ENCODE results near the gene TSC22D2.

Gene TSC22D2

DNA sequence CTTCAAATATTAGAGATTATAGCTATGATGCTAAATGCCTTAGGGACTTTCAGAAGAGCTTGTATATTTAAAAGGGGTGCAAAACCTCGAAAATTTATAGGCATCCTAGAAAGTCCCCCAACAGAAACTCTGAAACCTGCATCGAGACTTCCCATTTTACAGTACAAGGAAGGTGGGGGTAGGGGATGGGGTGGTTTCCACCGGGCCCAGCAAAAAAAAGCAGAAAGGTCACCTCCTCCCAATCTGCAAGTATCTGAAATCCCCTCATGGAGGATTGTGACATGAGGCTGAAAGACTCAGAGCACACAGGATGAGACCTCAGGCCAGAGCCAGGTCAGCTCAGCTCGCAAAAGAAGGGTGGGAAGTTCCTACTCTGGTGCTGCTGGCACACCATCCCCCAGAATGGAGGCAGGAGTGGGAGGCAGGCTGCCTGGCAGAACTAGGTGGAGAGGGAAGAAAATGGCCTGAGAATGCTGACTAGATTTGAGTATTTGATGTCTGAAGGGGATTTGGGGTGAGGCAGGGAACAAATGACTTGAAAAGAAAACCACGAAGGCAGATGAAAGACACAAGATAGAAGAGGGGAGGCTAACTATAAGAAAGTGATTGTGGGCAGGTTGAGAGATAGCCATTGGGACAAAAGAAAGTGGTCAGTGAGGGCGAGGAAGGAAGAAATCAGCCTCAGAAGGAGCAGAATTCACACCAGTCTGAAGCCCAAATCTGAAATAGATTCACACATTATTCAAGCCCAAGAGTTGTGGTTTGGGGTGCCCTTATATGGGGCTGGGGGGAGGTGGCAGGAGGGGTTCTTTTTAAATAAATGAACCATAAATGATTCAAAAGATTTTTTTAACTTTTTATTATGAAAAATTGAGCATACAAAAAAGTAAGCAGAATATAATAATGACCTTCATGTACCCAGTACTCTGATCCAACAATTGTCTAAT is 22.5 kb upstream of the TSC22D2 start:
- peak; percentile 28 for DNase-seq

DNA sequence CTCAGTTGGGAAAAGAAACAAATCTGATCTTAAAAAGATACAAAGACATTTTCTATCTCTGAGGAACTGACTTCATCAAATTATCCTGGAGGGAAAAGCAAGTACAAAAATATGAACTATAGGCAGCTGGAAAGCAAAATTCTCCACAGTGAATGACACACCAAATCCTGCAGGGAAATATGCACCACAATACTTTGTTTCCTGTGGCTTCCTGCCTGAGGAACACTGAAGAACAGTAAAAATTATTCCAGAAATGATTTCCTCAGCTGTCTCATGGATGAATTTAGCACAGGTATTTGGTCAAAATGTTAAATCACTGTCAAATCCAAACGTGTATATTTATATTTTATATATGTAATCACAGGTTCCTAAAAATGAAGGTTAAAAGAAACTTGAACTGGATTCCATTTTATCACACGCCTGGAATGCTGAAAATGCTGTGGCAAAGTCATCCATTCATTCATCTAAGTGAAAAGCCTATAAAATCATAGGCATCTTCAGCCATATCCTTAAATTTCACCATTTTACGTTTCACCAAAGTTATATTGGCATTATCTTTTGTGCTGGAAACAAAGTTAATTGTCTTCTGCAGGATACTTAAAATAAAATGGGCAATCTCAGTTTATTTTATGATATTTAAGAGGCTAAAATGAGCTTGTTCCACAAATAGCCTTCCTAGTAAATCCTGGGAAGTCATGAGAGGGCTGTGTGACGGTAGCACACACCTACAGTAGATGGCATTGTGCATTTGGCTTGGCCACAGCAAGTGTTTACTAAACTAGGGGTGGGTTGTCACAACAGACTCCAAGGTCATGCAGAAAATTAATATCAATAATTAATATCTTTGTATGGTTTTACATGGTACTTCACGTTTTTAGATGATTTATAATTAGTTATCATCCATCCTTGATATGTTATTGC is 19.3 kb upstream of the TSC22D2 start:
- DNase-seq = no peak

DNA sequence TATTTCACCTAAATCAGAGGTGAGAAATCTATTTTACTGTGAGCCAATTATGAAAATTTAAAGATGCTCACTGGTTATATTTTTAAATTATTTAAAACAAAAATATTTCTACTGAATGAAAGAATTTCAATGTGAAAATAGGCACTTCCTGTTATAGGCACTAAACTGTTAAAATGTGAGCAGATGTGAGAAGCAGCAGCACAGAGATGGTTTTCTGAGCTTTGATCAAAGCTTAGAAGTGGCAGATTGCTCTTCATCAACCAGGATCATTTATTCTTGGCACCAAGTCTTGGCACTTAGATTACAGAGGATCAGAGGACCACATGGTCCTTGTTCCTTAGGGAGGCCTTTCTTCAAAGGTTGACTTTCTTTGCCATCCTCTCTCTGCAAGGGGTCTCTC is 18.0 kb upstream of the TSC22D2 start:
- DNase-seq = no peak

DNA sequence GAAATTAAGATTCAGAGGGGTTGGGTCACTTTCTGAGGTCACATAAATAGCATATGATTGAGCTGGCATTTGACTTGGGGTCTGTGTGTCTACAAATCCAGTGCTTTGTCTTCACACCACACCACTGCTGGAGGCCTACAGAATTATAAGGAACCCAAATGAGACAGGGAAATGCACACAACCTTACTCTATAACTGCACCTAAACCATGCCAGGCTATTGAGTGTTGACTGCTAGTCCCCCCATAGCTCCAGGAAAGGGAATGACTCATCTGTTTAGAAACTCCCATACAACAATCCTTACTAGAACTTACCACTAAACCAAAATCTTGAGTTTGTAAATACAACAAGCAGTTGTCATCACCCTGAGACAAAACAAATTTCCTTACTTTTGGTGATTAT is 16.9 kb upstream of the TSC22D2 start:
- no peak for DNase-seq

DNA sequence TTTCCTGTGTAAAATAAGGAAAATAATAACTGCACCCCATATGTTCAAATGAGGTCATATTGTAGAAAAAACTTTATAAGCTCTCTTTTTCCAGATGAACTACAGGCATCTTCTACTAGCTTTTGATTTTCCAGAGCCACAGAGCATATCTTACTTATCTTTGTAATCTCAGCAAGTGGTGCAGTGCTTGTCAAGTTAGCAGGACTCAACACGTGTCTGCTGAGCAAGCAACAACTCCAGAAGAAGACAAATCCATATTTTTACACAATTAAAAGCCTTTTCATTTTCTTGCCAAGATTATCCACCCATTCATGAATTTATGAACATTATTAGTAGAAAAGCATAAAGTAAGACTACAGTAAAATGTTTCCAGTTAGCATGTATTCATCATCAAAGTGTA is 14.4 kb upstream of the TSC22D2 start:
- no peak for DNase-seq

DNA sequence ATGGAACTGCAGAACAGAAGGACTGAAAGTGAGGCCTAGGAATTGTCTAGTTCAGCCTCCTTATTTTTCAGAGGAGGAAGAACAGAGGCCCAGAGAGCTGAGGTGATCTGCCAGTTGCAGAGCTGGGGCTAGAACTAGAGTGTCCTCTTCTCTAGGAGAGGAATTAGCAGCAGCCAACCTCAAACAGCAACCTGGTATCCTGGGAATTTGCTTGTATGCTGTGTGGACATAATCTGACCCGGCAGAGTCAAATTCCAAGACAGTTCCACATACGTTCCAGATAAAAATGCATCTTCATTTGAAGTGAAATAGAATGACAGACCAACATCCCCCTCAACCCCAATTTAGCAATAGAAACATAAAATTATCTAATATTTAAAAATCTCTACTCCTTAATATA is 13.5 kb upstream of the TSC22D2 start:
- no peak for DNase-seq

DNA sequence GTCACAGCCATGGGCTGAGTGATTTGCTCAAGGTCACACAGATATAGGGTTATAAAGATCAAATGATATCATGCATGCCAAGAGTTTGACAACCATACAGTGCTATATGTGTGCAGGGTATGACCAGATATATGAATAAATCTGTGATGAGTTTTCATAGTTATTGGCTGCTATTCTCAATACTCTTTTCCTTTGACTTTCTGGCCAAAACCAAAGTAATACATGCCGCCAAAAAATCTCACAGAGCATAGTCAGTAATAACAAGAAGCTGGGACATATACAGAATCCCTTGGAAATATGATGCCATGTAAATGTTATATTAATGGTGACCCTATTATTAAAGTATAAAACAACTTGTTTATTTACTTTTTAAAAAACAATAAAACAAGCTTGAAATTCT is 11.6 kb upstream of the TSC22D2 start:
- DNase-seq = no peak

DNA sequence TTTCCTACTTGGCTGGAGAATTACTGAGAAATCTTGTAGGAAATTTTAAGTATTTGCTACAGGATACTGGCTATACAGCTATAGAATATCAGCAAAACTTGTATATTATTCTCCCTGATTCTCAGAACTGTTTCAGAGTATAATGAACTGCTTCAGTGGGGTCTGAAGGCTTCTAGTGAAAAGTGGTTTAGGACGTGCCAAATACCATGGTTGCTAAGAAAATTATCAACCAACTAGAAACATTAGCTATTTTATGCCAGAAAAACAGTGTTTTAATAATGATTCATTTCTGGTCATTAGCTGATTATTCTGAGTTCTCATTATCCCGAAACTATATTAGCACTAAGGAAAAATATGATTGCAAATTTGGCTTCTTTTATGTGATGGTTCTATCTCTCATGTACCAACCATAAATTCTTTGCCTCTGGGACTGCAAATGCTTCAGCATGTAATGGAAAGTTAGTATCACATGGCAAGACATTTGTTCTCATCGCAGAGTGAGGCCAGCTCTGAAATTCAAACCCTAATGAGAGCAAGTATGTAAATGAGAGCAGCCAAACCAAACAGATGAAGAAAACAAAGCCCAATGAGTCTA is 11.0 kb upstream of the TSC22D2 start:
- DNase-seq = no peak

DNA sequence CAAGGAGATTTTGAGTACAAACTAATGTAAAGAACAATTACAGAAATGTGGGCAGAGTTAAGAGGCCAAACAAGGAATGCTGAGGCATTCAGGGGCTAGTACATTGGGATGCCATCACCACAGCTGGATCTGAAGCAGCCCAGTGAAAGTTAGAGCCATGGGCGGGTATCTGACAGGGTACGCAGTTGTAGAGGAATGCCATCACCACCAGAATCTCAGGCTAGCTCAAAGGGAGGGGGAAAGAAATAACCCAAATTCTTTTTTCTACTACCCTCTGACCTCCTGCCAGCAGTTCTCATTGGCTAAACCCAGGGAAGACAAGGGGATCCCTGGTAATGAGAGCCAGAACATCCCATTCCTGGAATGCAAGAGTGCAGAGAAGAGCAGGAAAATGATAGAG is 9.0 kb upstream of the TSC22D2 start:
- no peak for DNase-seq

DNA sequence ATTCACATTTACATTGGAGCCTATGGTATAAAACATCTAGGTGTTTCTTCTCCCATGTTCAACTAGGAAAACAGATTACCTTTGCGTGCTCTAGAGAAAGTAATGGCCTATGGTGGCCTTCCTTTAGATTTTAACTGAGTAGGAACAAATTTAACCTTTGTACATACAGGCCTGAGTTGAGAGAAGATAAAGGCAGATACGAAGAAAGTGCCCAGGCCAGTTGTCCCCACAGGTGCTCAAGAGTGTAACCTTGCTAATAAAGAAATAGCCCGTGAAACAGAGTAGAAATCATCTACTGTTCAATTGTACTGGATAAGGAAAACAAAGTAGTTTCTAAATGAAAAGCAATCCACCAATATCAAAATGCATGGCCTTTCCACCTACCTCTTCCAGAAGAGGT is 6.8 kb upstream of the TSC22D2 start:
- DNase-seq = no peak

DNA sequence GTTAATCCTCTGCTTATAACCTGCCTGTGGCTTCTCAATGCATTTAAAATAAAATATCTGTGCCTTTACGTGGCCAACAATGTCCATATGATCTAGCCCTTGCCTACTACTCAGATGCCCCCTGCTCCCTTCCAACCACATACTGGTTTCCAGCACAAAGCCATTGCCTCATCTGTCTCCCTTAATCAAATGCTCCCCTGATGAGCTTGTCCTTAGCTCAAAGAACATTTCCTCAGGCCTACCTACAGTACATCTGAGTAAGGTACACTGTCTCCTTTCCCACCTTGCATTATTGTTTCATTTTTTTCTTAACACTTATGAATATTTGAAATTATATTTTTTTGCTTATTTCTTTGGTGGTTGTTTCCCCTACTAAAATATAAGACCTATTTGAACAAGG is 5.9 kb upstream of the TSC22D2 start:
- DNase-seq = no peak

DNA sequence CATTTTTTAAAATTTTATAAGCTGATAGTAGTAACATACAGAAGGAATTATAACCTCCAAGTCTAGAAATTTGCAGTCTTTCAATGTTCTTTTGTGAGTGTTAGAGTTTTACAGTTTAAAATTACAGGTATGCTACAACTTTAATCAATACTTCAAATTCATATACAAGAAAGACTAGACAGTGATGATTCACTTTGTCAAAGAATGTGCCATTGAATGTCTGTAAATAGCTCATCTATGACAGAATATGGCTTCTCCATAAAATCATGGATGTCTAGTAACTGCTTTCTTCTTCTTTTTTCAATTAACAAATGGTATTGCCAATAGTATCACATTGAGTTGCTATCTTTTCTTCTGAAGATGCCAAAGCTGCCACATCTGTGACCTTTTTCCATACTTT is 4.1 kb upstream of the TSC22D2 start:
- no peak for DNase-seq

DNA sequence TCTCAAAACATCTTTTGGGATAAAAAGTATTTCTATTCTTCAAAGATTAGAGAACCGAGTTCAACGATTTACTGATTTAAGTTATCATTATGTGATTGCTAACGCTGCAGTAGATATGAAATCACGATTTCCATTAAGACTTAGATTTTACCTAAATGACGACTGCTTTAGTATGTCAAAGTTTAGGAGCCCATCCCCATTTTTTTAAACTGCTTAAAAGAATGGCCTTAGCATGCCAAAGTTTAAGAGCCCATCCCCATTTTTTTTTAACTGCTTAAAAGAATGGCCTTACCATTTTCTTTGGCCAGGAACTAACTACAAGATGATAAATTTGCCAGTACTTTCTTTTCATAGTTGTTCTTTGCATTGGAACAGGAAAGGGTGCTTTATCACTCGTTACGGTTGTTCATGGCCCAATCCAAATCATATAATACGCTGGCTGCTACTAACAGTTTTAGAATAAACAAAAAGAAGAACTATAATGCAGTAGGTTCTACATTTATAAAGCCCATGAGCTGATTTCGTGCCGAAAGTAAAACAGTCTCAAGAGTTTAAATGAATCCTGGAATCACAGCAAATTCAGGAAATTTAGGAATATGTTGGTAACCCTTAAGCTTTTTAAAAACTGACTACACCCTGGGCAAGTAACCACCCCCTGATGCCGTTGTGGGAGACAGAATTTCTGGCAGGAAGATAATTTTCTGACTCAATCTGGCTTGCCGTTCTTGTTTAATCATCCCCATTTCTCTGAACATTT is 869 bp upstream of the TSC22D2 start:
- peak; percentile 10 for DNase-seq

DNA sequence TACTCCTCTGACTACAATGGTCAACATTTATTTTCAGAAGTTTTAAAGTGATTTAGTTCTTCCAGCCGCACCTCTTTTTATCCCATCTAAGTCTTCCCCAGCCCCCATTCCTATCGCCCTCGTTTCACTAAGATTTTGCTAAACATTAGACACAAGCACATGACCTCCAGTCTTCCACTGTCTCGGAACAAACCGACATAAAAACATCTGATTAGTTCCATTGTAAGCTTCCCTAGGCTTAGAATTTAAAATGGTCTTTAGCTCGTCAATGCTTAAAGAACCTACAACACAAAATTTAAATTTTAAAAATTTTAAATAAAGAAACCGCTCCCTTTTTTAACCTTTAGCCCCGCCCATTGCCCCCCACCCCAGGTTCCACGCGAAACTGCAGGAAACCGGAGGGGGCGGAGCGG is 284 bp upstream of the TSC22D2 start:
- DNase-seq = no peak

DNA sequence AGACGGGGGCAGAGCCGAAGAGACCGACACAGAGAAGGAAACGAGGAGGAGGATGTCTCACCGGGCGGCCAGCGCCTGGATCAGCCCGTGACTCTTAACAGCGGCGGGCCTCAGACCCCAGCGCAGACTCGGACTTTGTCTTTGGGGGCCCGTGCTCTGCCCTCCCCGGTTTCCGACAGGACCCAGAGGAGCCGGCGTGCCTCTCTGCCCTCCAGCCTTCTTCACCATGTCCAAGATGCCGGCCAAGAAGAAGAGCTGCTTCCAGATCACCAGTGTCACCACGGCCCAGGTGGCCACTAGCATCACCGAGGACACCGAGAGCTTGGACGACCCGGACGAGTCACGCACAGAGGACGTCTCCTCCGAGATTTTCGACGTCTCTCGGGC is 1.0 kb downstream of the TSC22D2 start:
- DNase-seq = no peak

DNA sequence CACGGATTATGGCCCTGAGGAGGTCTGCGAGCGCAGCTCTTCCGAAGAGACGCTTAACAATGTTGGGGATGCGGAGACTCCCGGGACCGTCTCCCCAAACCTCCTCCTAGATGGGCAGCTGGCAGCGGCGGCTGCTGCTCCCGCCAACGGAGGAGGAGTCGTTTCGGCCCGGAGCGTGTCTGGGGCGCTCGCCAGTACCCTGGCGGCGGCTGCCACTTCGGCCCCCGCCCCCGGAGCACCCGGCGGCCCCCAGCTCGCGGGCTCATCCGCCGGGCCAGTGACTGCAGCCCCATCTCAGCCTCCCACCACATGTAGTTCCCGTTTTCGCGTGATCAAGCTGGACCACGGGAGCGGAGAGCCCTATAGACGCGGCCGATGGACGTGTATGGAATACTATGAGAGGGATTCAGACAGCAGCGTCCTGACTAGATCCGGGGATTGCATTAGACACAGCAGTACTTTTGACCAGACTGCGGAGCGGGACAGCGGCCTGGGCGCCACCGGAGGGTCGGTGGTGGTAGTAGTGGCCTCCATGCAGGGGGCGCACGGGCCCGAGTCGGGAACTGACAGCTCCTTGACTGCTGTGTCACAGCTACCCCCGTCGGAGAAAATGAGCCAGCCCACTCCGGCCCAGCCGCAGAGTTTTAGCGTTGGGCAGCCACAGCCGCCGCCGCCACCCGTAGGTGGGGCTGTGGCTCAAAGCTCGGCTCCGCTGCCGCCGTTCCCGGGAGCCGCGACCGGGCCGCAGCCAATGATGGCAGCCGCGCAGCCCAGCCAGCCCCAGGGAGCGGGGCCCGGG is 1.6 kb downstream of the TSC22D2 start:
- DNase-seq = peak; percentile 76

DNA sequence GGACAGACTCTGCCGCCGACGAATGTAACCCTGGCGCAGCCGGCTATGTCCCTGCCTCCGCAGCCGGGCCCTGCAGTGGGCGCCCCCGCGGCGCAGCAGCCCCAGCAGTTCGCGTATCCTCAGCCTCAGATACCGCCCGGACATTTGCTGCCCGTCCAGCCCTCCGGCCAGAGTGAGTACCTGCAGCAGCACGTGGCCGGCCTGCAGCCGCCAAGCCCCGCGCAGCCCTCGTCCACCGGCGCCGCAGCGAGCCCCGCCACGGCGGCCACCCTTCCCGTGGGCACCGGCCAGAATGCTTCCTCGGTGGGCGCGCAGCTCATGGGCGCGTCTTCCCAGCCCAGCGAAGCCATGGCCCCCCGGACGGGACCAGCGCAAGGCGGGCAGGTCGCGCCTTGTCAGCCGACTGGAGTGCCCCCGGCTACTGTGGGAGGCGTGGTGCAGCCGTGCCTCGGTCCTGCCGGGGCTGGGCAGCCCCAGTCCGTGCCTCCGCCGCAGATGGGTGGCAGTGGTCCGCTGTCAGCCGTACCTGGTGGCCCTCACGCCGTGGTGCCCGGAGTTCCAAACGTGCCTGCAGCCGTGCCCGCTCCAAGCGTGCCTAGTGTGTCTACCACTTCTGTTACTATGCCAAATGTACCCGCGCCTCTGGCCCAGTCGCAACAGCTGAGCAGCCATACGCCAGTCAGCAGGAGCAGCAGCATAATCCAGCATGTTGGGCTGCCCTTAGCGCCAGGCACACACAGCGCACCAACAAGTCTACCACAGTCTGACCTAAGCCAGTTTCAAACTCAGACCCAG is 2.4 kb downstream of the TSC22D2 start:
- peak; percentile 48 for DNase-seq

DNA sequence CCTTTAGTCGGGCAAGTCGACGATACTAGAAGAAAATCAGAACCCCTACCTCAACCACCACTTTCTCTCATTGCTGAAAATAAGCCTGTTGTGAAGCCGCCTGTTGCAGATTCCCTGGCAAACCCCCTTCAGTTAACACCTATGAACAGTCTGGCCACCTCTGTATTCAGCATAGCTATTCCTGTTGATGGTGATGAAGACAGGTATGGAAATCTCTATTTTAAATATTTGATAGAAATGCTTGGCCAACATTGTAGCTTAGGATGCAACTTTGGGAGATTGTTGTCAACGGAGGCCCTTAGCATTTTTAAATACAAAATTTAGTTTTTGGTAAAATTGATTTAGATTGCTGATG is 3.0 kb downstream of the TSC22D2 start:
- no peak for DNase-seq

DNA sequence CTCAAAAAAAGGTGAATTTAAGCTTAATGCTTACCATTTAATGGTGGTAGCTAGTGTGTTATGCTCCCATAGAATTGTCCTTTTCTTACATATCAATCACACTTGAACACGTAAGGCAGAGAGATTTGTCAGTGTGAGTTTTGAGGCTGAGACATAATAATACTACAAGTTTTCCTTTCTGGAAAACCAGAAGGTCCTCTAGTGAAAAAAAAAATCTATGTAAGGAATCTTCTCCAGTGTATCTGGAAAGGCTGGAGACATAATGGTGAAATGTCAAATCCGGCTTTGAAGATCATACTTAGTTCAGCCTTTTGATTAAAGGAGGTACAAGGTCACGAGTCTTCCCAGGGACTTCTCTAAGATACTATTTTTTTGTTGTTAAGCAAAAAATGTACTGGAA is 3.4 kb downstream of the TSC22D2 start:
- no peak for DNase-seq

DNA sequence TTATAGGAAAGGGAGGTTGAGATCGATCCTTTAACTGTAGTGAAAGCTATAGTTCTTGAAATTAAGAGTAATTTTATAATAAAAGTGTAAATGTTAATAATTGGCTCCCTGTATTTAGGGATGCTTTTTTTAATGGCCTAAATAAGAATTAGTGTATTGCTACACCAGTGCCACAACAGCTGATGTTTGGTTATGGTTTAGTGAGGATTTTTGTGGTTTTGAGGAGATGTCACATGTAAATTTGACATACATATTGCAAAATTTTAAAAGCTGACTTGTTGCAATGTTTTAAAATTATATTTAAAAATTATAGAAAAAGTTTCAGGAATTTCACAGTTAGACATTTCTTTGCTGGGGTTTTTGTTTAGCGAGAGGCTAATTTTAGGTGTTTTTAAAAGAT is 3.9 kb downstream of the TSC22D2 start:
- peak; percentile 7 for DNase-seq

Data from activated CD4-positive, alpha-beta T cell treated with anti-CD3 and anti-CD28 coated beads, Interleukin-10, Interleukin-2, amounts not matched to agents 100 ng/mL and 50 ng/mL, durations not matched to agents 16 hours and 8 hours (primary cell).